ENCODE data around the gene FOLH1.
"Not testable (repeated sequence)": the region's sequence is repeated elsewhere in the genome, so short reads cannot be mapped to it uniquely, and the experiment has no call there.

GRCh38 chr11:49230001-49230400 is 21.6 kb upstream of the FOLH1 start:
- not testable (repeated sequence) for TF ChIP-seq CREB1 (IDR thresholded peaks at IDR 0.05); CREB1 (CRISPR knock-in tag; IDR thresholded peaks at IDR 0.05); AKAP8 (CRISPR knock-in tag; IDR thresholded peaks at IDR 0.05); ZNF121 (CRISPR knock-in tag; IDR thresholded peaks at IDR 0.05); ZSCAN25 (CRISPR knock-in tag; IDR thresholded peaks at IDR 0.05); DR1 (CRISPR knock-in tag; IDR thresholded peaks at IDR 0.05); ZNF747 (CRISPR knock-in tag; IDR thresholded peaks at IDR 0.05; ENCODE audit: borderline replicate concordance); ZNF558 (CRISPR knock-in tag; IDR thresholded peaks at IDR 0.05; ENCODE audit: borderline replicate concordance); POLR2AphosphoS5 (IDR thresholded peaks at IDR 0.05; ENCODE audit: low read depth, low read length); RXRA (CRISPR knock-in tag; IDR thresholded peaks at IDR 0.05); ZMYM3 (CRISPR knock-in tag; IDR thresholded peaks at IDR 0.05)
